HG03558 (cell line): ENCODE data around the gene PPFIA1.

Experiments used
- ATAC-seq: cut with Tn5 transposase; IDR thresholded peaks from one replicate; pipeline ENCODE4 v1.9.1; 2021; ENCODE audit warnings: moderate number of reproducible peaks; ENCODE audit not compliant: unreplicated experiment; ENCODE audit errors: extremely low read depth

Gene PPFIA1

DNA sequence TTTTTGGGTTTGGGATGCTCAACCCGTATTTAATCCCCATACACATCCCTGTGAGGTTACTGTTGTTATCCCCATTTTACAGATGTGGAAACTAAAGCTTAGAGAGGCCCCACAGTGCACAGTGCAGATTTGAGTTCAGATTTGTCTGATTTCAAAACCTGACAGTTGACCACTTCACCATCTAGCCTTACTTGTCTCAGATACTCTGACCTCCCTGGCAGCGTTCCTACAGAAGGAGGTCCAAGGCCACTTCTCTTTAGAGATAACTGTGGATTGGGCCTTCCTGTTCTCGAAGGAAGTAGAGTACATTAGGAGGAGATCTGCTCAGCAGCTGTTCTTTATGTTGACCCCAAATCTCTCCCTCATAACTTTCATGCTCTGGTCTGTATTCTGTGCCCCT is 81.2 kb downstream of the PPFIA1 start:
- ATAC-seq, result no peak

DNA sequence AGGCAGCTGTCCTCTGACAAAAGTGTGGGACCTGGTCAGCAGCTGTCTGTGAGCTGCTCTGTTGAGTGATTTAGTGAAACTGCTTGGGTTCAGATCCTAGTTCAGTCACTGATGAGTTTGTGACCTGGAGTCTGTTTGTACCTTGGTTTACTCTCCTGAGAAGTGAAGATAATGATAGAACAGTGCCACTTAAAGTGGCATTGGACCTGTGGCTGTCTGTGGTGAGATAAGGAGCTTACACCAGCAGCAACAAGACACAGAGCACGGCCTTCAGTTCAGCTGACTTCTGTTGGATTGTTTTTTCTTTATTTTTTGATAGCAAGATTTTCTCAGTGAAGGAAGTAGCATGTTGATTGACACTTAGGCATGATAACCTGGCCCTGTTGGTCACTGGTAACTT is 81.6 kb downstream of the PPFIA1 start:
- ATAC-seq, result no peak

DNA sequence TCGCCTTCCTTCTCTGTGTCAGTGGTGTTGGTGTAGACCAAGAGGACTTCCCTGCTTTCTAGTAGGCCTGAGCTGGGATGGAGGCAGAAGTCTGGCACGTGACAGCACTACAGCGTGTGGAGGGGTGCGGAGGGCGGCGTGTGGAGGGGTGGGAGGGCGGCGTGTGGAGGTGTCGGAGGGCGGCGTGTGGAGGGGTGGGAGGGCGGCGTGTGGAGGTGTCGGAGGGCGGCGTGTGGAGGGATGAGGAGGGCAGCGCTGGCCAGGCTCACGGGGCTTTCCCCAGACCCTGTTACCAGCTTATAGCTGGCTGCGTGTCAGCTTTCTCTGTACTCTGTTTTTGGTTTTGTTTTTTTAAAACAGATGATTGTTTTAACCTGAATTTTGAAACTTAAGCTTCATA is 82.1 kb downstream of the PPFIA1 start:
- no peak for ATAC-seq

DNA sequence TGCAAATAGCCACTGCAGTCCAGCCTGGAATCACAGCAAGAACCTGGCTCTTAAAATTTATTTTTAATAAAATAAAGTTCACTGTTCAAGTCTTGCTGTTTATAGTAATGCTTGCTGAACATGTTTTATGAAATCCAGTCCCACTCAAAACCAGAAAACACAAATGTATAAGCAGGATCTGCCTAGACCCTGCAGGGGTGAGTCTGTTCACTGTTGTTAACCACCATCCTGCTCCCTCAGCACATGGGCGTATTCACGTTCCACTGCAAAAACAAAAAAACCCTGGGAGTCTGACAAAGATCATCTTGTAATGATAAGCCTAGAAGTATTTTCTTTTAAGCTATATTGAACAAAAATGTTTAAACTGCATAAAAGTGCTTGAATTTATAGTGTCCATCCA is 82.8 kb downstream of the PPFIA1 start:
- no peak for ATAC-seq

DNA sequence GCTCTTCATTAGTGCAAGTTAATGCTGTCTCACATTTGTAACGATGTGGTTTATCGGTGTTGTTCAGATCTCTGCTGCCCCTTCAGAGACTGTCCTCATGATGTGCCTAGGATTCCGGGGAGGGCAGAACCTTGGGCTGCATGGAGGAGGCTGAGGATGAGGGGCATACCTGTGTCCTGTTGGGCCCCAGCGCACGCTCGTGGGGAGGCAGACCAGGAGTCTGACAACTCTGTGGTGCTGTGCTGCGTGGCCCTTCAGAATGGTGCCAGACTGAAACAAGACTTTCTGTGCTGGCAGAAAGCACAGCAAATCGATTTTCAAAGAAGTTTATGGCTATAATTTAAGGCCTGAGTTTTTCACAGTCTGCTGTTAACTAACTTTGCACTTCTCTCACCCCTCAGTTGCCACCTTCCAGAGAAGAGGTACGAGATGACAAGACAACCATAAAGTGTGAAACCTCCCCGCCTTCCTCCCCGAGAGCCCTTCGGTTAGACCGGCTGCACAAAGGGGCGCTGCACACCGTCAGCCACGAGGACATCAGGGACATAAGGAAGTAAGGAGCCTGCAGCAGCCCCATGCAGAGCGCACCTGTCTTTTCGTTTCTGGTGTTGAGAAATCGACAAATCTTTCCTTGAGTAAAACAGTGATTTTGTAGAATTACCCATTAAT is 83.5 kb downstream of the PPFIA1 start:
- no peak for ATAC-seq

DNA sequence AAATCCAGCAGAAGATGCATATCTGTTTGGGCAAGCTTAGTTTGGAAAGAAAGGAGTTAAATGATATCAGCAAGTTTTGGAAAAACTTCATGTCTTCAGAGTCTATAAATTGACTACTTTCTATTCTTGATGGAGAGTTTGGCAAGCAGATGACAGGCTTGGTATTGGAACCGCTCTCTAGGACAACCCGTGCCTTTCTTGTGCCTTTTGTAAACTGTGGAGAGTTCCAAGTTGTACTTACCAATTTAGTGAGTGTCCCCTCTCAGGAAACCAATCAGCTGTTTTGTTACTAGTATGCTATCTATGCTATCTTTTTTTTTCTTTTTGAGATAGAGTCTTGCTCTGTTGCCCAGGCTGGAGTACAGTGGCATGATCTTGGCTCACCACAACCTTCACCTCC is 84.1 kb downstream of the PPFIA1 start:
- no peak for ATAC-seq

DNA sequence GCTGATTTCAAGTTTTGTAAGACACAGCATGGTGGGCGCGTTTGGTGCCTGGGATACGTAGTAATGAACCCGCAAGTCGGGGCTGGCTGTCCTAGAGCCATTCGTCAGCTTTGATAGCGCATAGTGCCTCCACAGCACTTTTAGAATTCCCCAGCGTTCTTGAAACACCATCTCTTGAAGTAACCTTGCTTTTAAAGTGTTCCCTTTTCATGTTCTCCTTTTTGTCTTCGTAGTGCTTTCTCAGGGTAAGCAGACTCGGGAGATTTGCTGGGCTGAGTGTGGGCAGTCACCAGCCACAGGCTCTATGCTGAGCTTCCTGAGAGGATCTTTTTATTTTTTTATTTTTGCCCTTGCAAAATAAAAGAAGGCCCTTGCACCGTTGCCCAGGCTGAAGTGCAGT is 88.3 kb downstream of the PPFIA1 start:
- ATAC-seq, result no peak

DNA sequence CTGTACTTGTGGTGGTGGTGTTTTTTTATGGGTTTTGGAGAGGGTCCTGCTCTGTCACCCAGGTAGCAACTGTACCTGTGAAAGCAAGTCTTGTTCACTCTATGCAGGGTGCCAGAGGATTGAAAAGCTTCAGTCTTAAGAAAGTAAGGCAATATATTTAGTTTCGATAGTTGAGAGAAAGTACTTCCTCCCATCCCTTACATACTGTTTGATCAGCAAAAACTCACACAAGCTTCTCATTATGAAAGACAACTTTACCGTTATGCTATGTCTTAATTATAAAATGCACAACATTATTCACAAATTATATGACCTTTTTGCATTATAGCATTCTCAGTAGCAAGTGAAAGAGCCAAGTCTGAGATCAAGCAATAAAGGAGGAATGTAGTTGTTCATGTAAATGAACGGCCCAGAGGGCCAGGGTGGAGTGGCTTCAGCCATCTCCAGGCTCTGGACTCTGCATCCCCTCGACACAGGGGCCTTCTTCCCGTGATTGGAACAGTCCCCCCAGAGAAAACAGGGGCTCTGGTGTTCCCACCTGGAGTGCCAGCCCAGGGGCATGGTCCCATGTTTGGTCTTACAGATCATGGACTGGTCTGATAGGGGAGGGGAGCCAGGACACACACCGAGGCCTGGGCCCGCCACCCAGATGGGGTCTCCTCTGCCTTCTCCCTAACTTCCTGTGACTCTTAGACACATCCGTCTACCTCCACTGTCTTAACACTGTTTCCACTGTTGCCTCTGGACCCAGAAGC is 89.1 kb downstream of the PPFIA1 start:
- ATAC-seq, result no peak

DNA sequence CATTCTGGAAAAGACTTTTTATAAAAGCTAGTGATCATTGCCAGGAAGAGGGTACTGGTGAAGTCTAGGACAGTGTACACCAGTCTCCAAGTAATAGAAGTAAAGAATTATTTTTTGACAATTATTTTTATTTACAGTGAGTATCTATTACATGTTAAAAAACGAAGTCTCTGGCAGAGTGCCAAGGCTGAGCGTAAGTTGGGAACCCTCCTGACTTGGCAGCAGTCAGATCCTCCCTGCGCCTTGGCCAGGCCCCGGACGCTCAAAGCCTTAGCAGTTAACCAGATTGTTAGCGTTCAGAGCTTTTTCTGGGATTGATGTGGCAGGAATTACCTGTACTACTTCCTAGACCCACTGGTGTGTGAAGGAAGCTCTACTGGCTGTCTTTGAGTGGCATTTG is 89.7 kb downstream of the PPFIA1 start:
- no peak for ATAC-seq

DNA sequence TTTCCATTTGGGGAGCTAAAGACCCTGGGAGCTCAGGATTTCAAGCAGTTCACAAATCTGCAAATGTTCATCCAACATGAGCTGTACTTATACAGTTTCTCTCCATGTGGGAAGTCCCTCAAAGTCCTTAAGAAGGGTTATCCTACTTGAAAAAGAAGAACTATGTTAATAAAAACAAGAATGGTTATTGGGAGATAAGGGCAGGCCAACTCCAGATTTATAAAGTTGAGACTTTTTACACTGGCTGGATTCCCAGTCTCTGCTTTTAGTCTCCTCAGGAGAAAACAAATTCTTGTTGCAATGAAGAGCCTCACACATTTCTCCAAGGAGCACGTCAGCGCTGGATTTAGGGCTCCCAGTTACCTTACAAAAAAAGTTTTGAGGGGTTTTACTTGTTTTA is 93.7 kb downstream of the PPFIA1 start:
- ATAC-seq, result no peak

DNA sequence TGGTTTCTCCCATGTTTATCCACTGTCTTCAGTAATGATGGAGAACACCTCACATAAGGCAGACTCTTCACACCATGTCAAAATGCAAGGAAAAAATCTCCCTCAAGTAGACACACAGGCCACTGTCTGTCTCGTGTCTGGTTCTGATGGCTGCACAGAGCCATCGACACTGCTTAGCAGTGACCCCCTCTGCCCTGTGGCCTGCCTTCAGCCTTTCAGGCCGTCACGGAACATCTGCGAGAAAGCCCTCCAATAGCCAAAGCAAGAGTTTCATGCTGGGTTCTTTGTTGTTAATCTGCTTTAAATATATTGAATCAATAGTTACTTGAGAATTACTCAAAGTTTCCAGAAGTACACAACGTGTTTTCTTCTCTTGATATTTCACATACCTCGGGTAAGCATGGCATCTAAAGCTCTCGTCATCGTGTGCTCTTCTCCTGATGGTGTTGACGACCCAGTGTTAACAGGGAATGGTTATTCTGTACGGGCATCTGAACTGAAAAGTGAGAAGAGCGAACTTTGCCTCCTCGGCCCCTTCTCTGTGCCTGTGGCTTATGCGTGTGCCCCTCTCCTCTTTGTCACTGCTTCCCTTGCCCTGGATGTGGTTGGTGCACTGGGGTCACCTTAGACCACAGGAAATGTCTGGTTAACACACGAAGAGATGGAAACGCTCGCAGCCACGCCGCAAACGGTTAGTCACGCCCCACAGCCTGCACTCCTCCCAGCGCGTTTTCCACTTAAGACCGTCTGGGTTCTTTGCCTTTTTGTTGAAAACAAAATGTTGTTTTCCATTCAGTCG is 94.5 kb downstream of the PPFIA1 start:
- ATAC-seq, result no peak

DNA sequence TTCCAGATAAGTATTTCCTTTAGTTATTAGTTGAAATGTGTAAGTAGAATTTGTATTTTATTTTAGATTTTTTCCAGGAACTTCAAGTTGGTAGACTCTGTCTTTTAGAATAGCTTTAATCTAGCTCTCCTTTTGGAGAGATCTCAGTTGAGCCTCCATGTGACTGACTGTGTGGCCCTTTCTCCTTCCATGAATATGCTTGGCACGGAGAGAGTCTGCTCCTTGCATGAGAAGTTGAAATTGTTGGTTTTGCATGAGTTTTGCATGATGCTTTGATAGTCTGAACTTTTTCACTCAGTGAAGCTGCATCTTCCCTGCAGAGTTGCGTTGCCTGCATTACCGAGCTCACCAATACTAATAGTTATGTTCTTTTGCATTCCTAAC is 95.0 kb downstream of the PPFIA1 start:
- no peak for ATAC-seq

DNA sequence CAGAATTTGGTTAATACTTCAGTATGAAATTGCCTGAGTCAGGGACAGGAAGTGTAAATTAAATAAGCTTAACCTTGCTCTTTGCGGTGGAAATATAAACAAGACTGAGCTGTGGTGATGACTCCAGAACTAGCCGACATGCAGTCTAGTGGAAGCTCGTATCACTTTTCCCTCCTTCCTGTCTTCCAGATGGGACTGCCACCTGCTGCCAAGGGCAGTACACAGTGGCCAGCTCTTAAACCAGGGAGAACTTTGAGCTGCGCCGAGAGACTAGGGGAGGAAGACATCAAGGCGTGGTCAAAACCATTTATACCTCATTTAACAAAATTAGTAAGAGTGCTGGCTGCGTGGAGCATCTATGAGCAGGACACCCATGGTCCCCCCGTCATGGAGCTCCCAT is 96.6 kb downstream of the PPFIA1 start:
- ATAC-seq, result no peak

DNA sequence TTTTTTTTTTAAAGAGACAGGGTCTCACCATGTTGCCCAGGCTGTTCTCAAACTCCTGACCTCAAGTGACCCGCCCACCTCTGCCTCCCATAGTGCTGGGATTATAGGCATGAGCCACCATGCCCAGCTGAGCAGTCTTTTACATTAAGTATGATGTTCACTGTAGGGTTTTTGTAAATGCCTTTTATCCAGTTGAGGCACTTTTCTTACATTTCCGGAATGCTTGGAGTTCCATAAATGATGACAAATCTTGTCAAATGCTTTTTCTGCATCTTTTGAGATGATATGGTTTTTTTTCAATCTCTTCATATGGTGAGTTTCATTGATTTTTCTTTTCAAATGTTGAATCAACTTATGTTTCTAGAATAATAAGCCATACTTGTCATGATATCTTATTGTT is 98.5 kb downstream of the PPFIA1 start:
- no peak for ATAC-seq

DNA sequence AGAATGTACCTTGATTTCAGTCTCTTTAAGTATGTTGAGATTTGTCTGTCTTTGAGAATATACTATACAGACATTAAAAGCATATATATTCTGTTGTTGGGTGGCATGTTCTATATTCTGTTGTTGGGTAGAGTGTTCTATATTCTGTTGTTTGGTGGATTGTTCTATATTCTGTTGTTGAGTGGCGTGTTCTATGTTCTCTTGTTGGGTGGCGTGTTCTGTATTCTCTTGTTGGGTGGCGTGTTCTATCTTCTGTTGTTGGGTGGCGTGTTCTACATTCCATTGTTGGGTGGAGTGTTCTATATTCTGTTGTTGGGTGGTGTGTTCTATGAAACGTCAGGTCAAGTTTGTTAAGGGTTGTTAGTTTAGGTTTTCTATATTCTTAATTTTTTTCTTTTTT is 100.8 kb downstream of the PPFIA1 start:
- ATAC-seq, result no peak

DNA sequence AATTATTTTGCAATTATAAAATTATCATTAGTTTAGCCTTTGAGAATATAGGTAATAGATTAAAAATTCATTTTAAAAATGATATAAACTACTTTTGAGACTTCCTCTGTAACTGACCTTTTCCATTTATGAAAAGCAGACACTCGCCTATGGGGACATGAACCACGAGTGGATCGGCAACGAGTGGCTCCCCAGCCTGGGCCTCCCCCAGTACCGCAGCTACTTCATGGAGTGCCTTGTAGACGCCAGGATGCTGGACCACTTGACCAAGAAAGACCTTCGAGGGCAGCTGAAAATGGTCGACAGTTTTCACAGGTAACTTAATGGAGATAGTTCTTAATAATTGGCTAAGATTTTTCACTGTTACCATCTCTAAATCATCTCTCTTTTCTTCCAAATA is 101.6 kb downstream of the PPFIA1 start:
- ATAC-seq, result no peak

DNA sequence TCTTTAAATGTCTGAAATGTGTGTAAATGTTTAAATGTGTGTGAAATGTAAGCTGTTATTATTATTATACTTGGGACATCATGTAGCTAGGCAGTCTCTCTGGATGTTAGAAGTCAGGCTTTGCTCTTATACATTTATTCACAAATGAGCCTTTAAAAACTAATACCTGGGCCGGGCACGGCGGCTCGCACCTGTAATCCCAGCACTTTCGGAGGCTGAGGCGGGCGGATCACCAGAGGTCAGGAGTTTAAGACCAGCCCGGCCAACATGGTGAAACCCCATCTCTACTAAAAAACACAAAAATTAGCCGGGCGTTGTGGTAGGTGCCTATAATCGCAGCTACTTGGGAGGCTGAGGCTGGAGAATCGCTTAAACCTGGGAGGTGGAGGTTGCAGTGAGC is 106.1 kb downstream of the PPFIA1 start:
- ATAC-seq, result no peak

DNA sequence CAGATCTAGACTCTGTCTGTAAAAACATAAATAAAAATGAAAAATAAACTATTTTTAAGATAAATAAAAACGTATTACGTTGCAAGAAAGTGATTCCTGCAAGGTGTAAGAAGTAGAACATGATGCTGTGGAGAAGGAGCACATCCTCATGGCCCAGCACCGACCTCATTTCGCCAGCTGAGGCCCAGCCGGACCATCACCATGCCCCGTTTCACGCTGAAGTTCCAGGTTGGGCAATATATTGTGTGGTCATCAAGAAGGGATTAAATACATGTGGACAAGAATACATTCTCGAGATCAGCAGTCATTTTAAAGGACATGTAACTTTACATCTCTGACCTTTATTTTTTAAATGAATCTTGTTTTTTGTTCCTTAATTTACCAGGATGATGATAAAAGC is 107.2 kb downstream of the PPFIA1 start:
- no peak for ATAC-seq

DNA sequence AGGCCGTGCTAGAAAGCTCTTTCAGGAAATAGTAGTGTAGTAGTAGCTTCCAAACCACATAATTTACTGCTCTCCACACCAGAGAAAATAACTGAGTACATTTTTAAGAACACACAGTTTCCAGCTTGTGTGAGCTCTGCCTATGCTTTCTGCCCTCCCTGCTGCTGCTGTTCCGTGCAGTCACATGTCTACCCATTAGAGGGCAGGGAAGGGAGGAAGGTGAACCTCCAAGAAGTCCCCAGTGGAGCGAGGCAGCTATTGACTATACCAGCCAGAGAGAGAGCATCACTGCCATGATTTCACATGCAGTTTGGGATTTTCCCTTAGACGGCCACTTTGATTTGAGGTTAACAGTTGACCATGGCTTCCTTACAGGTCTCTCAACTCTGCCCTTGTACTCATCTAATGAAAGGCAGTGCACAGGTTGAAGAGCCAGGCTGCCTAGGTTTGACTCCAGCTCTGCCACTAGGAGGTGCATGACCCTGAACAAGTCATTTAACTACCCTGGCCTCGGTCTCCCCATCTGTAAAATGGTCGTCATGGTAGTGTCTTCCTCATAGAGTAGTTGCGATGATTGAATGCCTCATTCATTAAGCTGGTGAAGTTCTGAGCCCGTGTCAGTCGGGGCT is 108.1 kb downstream of the PPFIA1 start:
- no peak for ATAC-seq

DNA sequence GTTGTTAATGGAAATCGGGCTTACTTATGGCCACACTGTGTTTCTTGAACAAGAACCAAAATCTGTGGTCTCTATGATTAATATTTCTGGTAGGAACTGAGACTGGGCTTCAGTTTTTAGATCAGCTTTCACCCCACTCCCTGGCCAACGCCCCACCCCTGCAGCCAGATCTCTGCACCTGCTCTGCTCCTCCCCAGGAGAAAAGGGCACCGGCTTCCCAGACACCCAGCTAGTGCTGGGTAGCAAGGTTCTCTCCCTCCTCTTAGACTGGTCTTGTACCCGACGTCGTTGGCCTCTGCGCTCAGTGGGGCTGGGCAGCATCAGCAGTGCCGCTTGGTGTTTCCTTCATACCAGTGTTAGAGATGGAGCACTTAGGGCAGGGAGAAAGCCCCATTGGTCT is 110.9 kb downstream of the PPFIA1 start:
- no peak for ATAC-seq
